HG03521 (cell line): ENCODE results near the gene MACROD2.

Source experiments
- ATAC-seq: cut with Tn5 transposase; IDR thresholded peaks from one replicate; pipeline ENCODE4 v1.9.1; 2021; ENCODE audit warnings: mild to moderate bottlenecking, moderate library complexity; ENCODE audit not compliant: unreplicated experiment

The MACROD2 gene

GRCh38 chr20:14568701-14569100 lies 573.4 kb downstream of the MACROD2 start:
- no peak for ATAC-seq

GRCh38 chr20:14569641-14570040 lies 574.3 kb downstream of the MACROD2 start:
- no peak for ATAC-seq

- no peak for ATAC-seq
Measured at GRCh38 chr20:14570811-14571210, 575.5 kb downstream of the MACROD2 start.

GRCh38 chr20:14573676-14574075 lies 578.4 kb downstream of the MACROD2 start:
- ATAC-seq = no peak

GRCh38 chr20:14576196-14576877 lies 581.0 kb downstream of the MACROD2 start:
- ATAC-seq = no peak

- no peak for ATAC-seq
Measured at GRCh38 chr20:14580418-14581074, 585.2 kb downstream of the MACROD2 start.

GRCh38 chr20:14581731-14582130 lies 586.4 kb downstream of the MACROD2 start:
- ATAC-seq = no peak

GRCh38 chr20:14582855-14583254 lies 587.5 kb downstream of the MACROD2 start:
- ATAC-seq = no peak

GRCh38 chr20:14583413-14583812 lies 588.1 kb downstream of the MACROD2 start:
- no peak for ATAC-seq

- ATAC-seq = no peak
Measured at GRCh38 chr20:14589383-14589782, 594.1 kb downstream of the MACROD2 start.

GRCh38 chr20:14595051-14595450 lies 599.7 kb downstream of the MACROD2 start:
- no peak for ATAC-seq

GRCh38 chr20:14597206-14597715 lies 601.9 kb downstream of the MACROD2 start:
- no peak for ATAC-seq

GRCh38 chr20:14599613-14600012 lies 604.3 kb downstream of the MACROD2 start:
- ATAC-seq = no peak

GRCh38 chr20:14600527-14600926 lies 605.2 kb downstream of the MACROD2 start:
- ATAC-seq = no peak

- no peak for ATAC-seq
Measured at GRCh38 chr20:14604143-14604542, 608.8 kb downstream of the MACROD2 start.

- ATAC-seq = no peak
Measured at GRCh38 chr20:14609328-14610221, 614.3 kb downstream of the MACROD2 start.

GRCh38 chr20:14611479-14611878 lies 616.2 kb downstream of the MACROD2 start:
- ATAC-seq = no peak

- no peak for ATAC-seq
Measured at GRCh38 chr20:14612391-14612790, 617.1 kb downstream of the MACROD2 start.

GRCh38 chr20:14616003-14616402 lies 620.7 kb downstream of the MACROD2 start:
- no peak for ATAC-seq

- no peak for ATAC-seq
Measured at GRCh38 chr20:14617123-14617522, 621.8 kb downstream of the MACROD2 start.

GRCh38 chr20:14619411-14619810 lies 624.1 kb downstream of the MACROD2 start:
- no peak for ATAC-seq
